ENCODE measurements around the gene GATM. TPM values are rescaled to one million over a fixed set of nuclear protein-coding genes. Genes with fewer than 3 reads are reported as not detected.

GATM gene
- total and polyA plus RNA-seq, 2 donors from 2014 or later, result 79.5 to 421 TPM

DNA sequence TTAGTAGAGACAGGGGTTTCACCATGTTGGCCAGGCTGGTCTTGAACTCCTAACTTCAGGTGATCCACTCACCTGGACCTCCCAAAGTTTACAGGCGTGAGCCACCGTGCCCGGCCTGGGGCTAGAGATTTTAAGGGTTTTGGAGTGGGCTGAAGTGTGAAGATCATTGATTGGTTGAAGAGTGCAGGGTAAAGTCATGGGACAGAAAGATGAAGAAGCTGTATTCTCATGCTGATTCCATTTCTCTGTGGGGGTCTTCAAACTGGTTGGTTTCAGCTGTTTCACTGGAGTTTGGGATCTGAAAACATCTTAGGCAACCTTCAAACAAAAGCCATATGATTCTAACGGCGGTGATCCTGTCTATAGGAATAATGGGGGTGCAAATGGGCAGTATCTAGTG is 52.1 kb downstream of the GATM start:
- Histone ChIP-seq H3K9ac (ENCODE audit: low read length in 3 of 3) (no peak overlapping the region), H3K4me1 (ENCODE audit: control insufficient read depth in 2 of 3, insufficient read depth in 2 of 3, low read depth in 1 of 3, low read length in 3 of 3) (no peaks in the 10 kb centered on the region), H3K27ac (ENCODE audit: low read depth in 2 of 2, low read length in 2 of 2) (no peak overlapping the region), H3K9me3 (ENCODE audit: control insufficient read depth in 2 of 3, insufficient read depth in 1 of 3, low read length in 3 of 3) (no peaks in the 10 kb centered on the region), H3K27me3 (ENCODE audit: control insufficient read depth, insufficient read depth, low read length) (no peaks in the 10 kb centered on the region), H3K4me3 (ENCODE audit: low read length in 3 of 3) (no peak overlapping the region), H3K36me3 (ENCODE audit: control insufficient read depth in 2 of 3, insufficient read depth in 3 of 3, low read length in 3 of 3) (no peaks in the 10 kb centered on the region)
- intact Hi-C loops (cut with DNase I), result no loop called here
- TF ChIP-seq, protein P1, sequence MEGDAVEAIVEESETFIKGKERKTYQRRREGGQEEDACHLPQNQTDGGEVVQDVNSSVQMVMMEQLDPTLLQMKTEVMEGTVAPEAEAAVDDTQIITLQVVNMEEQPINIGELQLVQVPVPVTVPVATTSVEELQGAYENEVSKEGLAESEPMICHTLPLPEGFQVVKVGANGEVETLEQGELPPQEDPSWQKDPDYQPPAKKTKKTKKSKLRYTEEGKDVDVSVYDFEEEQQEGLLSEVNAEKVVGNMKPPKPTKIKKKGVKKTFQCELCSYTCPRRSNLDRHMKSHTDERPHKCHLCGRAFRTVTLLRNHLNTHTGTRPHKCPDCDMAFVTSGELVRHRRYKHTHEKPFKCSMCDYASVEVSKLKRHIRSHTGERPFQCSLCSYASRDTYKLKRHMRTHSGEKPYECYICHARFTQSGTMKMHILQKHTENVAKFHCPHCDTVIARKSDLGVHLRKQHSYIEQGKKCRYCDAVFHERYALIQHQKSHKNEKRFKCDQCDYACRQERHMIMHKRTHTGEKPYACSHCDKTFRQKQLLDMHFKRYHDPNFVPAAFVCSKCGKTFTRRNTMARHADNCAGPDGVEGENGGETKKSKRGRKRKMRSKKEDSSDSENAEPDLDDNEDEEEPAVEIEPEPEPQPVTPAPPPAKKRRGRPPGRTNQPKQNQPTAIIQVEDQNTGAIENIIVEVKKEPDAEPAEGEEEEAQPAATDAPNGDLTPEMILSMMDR (IDR thresholded peaks at IDR 0.05; ENCODE audit: borderline replicate concordance, extremely low read depth, insufficient read depth), result no peak
- no peak for FAIRE-seq
- DNase-seq, result no peak

- intact Hi-C loops (cut with DNase I), result no loop called here
- Histone ChIP-seq H3K27ac (ENCODE audit: low read depth in 2 of 2, low read length in 2 of 2) (no peak overlapping the region), H3K9ac (ENCODE audit: low read length in 3 of 3) (no peak overlapping the region), H3K4me3 (ENCODE audit: low read length in 3 of 3) (no peak overlapping the region), H3K9me3 (ENCODE audit: control insufficient read depth in 2 of 3, insufficient read depth in 1 of 3, low read length in 3 of 3) (peaks cover 0 to 3% (median 0%) of the 10 kb centered on the region in 3 donors), H3K4me1 (ENCODE audit: control insufficient read depth in 2 of 3, insufficient read depth in 2 of 3, low read depth in 1 of 3, low read length in 3 of 3) (no peaks in the 10 kb centered on the region), H3K27me3 (ENCODE audit: control insufficient read depth, insufficient read depth, low read length) (no peaks in the 10 kb centered on the region), H3K36me3 (ENCODE audit: control insufficient read depth in 2 of 3, insufficient read depth in 3 of 3, low read length in 3 of 3) (no peaks in the 10 kb centered on the region)
- peak in 1 of 5 donors; percentile 20 for DNase-seq
- FAIRE-seq, result no peak
- TF ChIP-seq, protein P1 (IDR thresholded peaks at IDR 0.05; ENCODE audit: borderline replicate concordance, extremely low read depth, insufficient read depth), result no peak
These were observed 57.7 kb downstream of the GATM start for GRCh38 chr15:45320581-45321205.

DNA sequence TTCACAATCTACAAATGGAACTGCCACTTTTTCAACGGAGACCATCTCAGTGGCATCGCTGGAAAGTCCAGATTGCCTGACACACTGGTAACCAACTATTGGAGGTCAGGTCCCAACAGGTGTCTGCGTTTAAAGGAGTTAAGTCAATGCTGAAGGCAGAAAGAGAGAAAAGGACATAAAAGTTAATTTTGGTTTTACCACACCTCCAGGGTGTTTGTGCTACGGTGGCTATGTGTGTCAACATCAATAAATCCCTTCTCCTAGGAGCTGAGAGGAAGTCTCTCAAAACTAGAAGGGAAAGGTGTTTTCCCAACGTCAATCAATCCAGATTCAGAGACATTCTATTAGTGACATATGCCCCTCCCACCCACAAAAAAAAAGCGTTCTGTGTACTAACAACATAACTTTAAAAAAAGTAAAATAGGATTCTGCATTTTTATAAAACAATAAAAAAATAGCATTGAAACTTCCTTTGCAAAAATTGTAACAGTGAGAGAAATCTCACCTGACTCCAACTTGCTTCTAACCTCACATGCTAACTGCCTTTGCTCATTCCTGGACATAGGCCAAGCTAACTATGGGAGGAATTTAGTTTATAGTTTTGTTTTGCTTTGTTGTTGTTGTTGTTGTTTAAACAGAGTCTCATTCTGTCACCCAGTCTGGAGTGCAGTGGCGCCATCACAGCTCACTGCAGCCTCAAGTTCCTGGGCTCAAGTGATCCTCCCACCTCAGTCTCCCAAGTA is 58.7 kb downstream of the GATM start:
- intact Hi-C loops (cut with DNase I), result no loop called here
- no peak for DNase-seq
- Histone ChIP-seq H3K4me1 (ENCODE audit: control insufficient read depth in 2 of 3, insufficient read depth in 2 of 3, low read depth in 1 of 3, low read length in 3 of 3) (no peaks in the 10 kb centered on the region), H3K27ac (ENCODE audit: low read depth in 2 of 2, low read length in 2 of 2) (no peak overlapping the region), H3K27me3 (ENCODE audit: control insufficient read depth, insufficient read depth, low read length) (no peaks in the 10 kb centered on the region), H3K4me3 (ENCODE audit: low read length in 3 of 3) (no peak overlapping the region), H3K9ac (ENCODE audit: low read length in 3 of 3) (no peak overlapping the region), H3K9me3 (ENCODE audit: control insufficient read depth in 2 of 3, insufficient read depth in 1 of 3, low read length in 3 of 3) (peaks cover 0 to 3% (median 0%) of the 10 kb centered on the region in 3 donors), H3K36me3 (ENCODE audit: control insufficient read depth in 2 of 3, insufficient read depth in 3 of 3, low read length in 3 of 3) (no peaks in the 10 kb centered on the region)
- TF ChIP-seq, protein P1 (IDR thresholded peaks at IDR 0.05; ENCODE audit: borderline replicate concordance, extremely low read depth, insufficient read depth), result no peak
- FAIRE-seq, result no peak

Measured in kidney (tissue), 14 donors.